GM12864 (cell line): ENCODE results near the gene ACY1.

Experiments
- DNase-seq: peaks from one replicate; pipeline ENCODE4 v3.0.0-alpha.2; 2011; ENCODE audit warnings: low read depth
- H3K4me3 ChIP-seq: 2 replicates; pipeline ENCODE4 v1.5.1; 2011; ENCODE audit warnings: mild to moderate bottlenecking, low read depth, low read length, control low read depth
- TF ChIP-seq, protein P1 (sequence below): IDR thresholded peaks from 2 replicates; pipeline ENCODE4 v1.5.1; 2011; ENCODE audit warnings: low read depth, mild to moderate bottlenecking, moderate library complexity, low read length, control low read depth, inconsistent platforms; ENCODE audit errors: missing control alignments

The ACY1 gene

DNA sequence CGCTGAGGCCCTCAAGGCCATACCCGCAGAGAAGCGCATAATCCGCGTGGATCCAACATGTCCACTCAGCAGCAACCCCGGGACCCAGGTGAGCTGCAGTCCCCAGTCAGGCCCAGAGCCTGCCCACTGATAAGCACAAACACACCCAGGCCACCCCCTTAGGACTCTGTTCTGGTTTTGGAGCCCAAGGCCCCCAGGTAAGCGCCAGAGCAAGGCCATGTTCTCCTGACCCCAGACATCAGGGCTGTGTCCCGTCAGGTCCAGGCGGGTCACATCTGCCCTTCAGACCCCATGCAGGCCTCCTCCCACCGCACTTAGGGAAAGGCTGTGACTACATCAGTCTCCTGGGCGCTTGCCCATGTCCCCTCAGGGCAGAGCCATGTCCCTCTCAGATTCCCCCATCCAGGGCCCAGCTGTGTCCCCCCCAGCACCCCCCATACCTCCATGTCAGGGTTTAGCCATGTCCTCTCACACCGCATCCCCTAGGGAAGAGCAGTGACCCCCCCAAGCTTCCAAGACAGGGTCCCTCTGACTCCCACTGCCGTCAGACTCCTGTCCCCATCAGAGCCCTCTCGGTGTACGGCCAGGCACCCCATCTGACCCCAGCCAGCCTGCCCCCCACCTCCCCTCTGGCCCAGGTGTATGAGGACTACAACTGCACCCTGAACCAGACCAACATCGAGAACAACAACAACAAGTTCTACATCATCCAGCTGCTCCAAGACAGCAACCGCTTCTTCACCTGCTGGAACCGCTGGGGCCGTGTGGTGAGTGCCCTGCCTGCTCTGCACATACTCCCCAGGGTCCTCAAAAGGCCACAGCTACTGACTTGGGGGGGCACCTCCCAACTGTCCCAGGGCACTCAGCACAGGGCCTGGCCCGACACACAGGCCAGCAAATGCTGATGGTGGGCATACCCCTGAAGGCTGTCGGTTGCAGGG lies 39.6 kb upstream of the ACY1 start:
- H3K4me3 ChIP-seq = peak overlapping the region; percentile 76
- no peak for DNase-seq
- TF ChIP-seq, protein P1, sequence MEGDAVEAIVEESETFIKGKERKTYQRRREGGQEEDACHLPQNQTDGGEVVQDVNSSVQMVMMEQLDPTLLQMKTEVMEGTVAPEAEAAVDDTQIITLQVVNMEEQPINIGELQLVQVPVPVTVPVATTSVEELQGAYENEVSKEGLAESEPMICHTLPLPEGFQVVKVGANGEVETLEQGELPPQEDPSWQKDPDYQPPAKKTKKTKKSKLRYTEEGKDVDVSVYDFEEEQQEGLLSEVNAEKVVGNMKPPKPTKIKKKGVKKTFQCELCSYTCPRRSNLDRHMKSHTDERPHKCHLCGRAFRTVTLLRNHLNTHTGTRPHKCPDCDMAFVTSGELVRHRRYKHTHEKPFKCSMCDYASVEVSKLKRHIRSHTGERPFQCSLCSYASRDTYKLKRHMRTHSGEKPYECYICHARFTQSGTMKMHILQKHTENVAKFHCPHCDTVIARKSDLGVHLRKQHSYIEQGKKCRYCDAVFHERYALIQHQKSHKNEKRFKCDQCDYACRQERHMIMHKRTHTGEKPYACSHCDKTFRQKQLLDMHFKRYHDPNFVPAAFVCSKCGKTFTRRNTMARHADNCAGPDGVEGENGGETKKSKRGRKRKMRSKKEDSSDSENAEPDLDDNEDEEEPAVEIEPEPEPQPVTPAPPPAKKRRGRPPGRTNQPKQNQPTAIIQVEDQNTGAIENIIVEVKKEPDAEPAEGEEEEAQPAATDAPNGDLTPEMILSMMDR = no peak

DNA sequence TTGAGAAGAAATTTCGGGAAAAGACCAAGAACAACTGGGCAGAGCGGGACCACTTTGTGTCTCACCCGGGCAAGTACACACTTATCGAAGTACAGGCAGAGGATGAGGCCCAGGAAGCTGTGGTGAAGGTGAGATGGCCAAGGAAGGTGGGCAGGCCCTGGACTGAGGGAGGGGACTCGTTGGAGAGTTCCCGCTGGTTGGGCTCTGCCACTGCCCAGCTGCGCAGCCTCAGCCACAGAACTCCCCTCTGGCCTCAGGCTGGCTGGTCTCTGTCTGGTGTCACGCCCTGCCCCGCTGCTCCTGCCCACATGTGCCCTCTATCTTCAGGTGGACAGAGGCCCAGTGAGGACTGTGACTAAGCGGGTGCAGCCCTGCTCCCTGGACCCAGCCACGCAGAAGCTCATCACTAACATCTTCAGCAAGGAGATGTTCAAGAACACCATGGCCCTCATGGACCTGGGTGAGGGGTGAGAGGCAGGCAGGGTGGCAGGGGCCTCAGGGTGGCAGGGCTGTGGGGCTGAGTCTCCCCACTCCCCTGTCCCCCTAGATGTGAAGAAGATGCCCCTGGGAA lies 38.8 kb upstream of the ACY1 start:
- no peak overlapping the region for H3K4me3 ChIP-seq
- TF ChIP-seq, protein P1 = no peak
- DNase-seq = no peak

DNA sequence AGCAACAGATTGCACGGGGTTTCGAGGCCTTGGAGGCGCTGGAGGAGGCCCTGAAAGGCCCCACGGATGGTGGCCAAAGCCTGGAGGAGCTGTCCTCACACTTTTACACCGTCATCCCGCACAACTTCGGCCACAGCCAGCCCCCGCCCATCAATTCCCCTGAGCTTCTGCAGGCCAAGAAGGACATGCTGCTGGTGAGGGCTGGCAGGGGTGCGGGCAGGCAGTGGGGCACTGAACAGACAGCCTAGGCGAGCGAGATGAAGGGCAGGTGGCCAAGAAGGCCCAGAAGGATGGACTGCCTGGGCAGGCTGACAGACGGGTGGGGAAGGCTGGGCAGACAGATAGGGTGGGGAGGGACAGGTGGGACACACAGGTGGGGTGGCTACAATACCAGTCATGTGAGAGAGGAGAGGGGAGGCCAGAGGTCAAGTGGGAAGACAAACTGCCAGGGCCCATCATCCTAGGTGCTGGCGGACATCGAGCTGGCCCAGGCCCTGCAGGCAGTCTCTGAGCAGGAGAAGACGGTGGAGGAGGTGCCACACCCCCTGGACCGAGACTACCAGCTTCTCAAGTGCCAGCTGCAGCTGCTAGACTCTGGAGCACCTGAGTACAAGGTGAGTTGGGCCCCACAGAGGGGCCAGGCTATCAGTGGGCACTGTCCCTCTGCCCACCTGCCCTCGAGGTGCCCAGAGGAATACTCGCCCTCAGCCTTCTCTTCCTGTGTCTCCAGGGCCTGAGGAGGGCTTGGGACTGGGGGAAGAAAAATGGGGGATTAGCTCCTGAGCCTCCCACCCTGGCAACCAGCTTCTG lies 38.1 kb upstream of the ACY1 start:
- no peak for DNase-seq
- H3K4me3 ChIP-seq = no peak overlapping the region
- TF ChIP-seq, protein P1 = no peak

DNA sequence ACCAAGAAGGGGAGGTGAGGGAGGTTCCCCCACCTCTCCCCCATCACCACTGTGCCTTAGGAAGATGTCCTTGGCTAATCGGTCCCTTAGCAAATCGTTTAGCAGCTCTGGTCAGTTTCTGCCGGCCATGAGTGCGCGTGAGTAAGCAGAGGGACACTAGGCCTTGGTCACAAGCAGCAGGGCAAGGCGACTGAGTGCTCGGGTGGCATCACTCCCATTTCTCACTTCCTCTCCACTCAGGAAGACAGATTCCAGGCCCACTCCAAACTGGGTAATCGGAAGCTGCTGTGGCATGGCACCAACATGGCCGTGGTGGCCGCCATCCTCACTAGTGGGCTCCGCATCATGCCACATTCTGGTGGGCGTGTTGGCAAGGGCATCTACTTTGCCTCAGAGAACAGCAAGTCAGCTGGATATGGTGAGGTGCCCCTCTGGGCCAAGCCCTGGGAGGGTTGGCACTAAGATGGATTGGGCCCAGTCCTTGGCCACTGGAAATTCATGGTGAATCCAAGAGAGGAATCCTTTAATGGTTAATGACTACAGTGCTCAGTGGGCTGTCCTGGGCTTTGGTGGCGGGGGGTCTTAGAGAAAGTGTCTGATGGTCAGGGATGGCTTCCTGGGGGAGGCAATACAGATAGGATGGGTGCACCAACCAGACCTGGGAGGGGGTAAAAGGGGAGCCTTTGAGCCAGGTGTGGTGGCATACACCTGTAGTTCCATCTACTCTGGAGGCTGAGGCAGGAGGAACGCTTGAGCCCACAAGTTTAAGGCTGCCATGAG lies 37.2 kb upstream of the ACY1 start:
- no peak overlapping the region for H3K4me3 ChIP-seq
- TF ChIP-seq, protein P1 = no peak
- DNase-seq = no peak

DNA sequence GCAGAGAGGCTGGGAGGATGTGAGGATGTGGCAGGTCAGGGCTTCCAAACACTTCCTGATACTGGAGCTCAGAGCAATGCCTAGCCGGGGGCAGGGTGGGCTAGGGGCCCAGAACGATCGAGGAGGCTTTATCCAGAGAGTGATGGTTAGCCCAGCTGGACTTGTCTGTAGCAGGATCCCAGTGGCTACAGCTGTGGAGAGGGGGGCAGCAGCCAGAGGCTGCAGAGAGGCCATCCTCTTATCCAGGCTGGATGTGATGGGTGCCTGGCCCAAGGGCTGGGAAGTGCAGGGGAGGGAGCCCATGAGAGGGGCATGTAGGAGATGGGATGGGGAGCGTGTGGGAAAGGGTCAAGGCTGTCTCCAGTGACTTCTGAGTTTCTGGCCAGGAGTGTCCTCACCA lies 36.5 kb upstream of the ACY1 start:
- DNase-seq = no peak
- TF ChIP-seq, protein P1 = no peak
- H3K4me3 ChIP-seq = no peak overlapping the region

DNA sequence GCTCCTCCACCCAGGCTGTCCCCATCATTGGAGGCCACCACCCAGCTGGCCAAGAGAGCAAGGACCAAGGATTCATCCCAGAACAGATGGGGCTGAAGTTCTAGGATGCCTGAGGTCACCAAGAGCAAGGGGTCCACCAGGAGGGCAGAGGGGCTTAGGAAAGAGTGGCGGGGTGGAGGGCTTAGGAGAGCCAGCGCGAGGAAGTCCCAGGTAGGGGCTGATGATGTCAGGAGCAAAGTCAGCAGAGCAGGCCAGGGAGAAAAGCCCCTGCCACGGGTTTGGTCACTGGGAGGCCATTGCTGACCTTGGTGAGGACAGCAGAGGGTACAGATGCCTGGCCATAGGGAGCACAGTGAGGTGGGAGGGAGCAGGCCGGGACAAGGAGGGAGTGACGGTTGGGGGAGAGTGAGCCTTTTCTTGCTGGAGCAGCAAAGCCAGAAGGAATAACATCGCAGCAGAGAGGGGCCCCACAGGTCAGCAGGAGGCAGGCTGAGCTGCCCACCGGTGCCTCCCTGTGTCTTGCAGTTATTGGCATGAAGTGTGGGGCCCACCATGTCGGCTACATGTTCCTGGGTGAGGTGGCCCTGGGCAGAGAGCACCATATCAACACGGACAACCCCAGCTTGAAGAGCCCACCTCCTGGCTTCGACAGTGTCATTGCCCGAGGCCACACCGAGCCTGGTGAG lies 36.0 kb upstream of the ACY1 start:
- DNase-seq = no peak
- TF ChIP-seq, protein P1 = no peak

More for the DNA sequence above, 36.0 kb upstream of the ACY1 start:
- H3K4me3 ChIP-seq = no peak overlapping the region
